HCT116 (cell line): ENCODE measurements around the gene ZNF358.

Experiments used
- EGR1 ChIP-seq: IDR thresholded peaks from 2 replicates; pipeline ENCODE4 v1.6.1; 2012; ENCODE audit warnings: low read depth
- ELF1 ChIP-seq: IDR thresholded peaks from 2 replicates; pipeline ENCODE4 v1.6.1; 2012; ENCODE audit warnings: low read depth, borderline replicate concordance
- EZH2 ChIP-seq: fragments of 200-600 bp; sonication (generic); IDR thresholded peaks from 2 replicates; pipeline ENCODE4 v1.6.1; 2017; ENCODE audit warnings: antibody characterized with exemption, mixed run types
- EZH2phosphoT487 ChIP-seq: fragments of 200-600 bp; IDR thresholded peaks from 2 replicates; pipeline ENCODE4 v1.6.1; 2018; ENCODE audit warnings: antibody characterized with exemption, borderline replicate concordance
- POLR2A ChIP-seq: IDR thresholded peaks from 2 replicates; pipeline ENCODE4 v1.7.0; 2011; ENCODE audit warnings: borderline replicate concordance; ENCODE audit not compliant: insufficient read depth, insufficient read length; ENCODE audit errors: extremely low read depth
- POLR2AphosphoS5 ChIP-seq: IDR thresholded peaks from 2 replicates; pipeline ENCODE4 v1.6.1; 2011; ENCODE audit warnings: mild to moderate bottlenecking, low read depth, low read length, moderate library complexity
- SIN3A ChIP-seq: IDR thresholded peaks from 2 replicates; pipeline ENCODE4 v1.6.1; 2012; ENCODE audit warnings: low read depth
- SRF ChIP-seq: IDR thresholded peaks from 2 replicates; pipeline ENCODE4 v1.6.1; 2012; ENCODE audit warnings: low read depth
- YY1 ChIP-seq: IDR thresholded peaks from 2 replicates; pipeline ENCODE4 v1.6.1; 2011; ENCODE audit warnings: low read length, low read depth, moderate library complexity, mild to moderate bottlenecking; ENCODE audit not compliant: insufficient replicate concordance; ENCODE audit errors: extremely low read depth
- TF ChIP-seq, protein P1 (sequence below), 3 experiments: fragments of 200-600 bp in 1 of 3; sonication (generic) in 1 of 3; IDR thresholded peaks in 2 of 3; conservative IDR thresholded peaks in 1 of 3; 2 replicates each; pipeline ENCODE4 v1.5.1; 2012 to 2017; ENCODE audit warnings: low read depth in 2 of 3, low read length in 2 of 3, antibody characterized with exemption in 1 of 3, borderline replicate concordance in 1 of 3, control low read depth in 1 of 3, mild to moderate bottlenecking in 1 of 3, mixed read lengths in 1 of 3, mixed run types in 1 of 3, moderate library complexity in 1 of 3; ENCODE audit not compliant: insufficient read depth in 1 of 3
- TF ChIP-seq, protein P2 (sequence below): IDR thresholded peaks from 2 replicates; pipeline ENCODE4 v1.6.1; 2012
- TF ChIP-seq, protein P3 (sequence below): IDR thresholded peaks from 2 replicates; pipeline ENCODE4 v1.6.1; 2012; ENCODE audit warnings: low read depth

DNA sequence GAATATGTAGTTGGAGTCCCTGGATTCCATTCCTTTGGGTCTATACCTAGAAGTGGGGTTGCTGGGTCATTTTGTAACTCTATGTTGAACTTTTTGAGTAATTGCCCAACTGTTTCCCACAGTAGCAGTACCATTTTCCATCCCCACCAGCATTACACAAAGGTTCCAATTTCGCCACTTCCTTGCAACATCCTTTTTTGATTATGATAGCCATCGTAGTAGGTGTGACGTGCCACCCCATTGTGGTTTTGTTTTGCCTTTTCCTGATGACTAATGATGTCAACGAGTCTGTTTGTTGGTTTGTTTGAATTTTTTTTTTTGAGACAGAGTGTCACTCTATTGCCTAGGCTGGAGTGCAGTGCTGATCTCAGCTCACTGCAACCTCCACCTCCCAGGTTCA lies 23.8 kb upstream of the ZNF358 start:
- TF ChIP-seq, protein P1, sequence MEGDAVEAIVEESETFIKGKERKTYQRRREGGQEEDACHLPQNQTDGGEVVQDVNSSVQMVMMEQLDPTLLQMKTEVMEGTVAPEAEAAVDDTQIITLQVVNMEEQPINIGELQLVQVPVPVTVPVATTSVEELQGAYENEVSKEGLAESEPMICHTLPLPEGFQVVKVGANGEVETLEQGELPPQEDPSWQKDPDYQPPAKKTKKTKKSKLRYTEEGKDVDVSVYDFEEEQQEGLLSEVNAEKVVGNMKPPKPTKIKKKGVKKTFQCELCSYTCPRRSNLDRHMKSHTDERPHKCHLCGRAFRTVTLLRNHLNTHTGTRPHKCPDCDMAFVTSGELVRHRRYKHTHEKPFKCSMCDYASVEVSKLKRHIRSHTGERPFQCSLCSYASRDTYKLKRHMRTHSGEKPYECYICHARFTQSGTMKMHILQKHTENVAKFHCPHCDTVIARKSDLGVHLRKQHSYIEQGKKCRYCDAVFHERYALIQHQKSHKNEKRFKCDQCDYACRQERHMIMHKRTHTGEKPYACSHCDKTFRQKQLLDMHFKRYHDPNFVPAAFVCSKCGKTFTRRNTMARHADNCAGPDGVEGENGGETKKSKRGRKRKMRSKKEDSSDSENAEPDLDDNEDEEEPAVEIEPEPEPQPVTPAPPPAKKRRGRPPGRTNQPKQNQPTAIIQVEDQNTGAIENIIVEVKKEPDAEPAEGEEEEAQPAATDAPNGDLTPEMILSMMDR (IDR thresholded peaks at IDR 0.05 in 2 of 3, conservative IDR thresholded peaks at IDR 0.05 in 1 of 3; ENCODE audit: borderline replicate concordance in 1 of 3, insufficient read depth in 1 of 3, low read depth in 2 of 3, low read length in 2 of 3), result no peak
- TF ChIP-seq POLR2AphosphoS5 (no peak), EGR1 (no peak), POLR2A (no peak), YY1 (no peak), ELF1 (no peak), EZH2phosphoT487 (no peak), SIN3A (no peak), SRF (no peak), EZH2 (no peak)
- TF ChIP-seq, protein P2, sequence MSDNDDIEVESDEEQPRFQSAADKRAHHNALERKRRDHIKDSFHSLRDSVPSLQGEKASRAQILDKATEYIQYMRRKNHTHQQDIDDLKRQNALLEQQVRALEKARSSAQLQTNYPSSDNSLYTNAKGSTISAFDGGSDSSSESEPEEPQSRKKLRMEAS, result no peak
- TF ChIP-seq, protein P3, sequence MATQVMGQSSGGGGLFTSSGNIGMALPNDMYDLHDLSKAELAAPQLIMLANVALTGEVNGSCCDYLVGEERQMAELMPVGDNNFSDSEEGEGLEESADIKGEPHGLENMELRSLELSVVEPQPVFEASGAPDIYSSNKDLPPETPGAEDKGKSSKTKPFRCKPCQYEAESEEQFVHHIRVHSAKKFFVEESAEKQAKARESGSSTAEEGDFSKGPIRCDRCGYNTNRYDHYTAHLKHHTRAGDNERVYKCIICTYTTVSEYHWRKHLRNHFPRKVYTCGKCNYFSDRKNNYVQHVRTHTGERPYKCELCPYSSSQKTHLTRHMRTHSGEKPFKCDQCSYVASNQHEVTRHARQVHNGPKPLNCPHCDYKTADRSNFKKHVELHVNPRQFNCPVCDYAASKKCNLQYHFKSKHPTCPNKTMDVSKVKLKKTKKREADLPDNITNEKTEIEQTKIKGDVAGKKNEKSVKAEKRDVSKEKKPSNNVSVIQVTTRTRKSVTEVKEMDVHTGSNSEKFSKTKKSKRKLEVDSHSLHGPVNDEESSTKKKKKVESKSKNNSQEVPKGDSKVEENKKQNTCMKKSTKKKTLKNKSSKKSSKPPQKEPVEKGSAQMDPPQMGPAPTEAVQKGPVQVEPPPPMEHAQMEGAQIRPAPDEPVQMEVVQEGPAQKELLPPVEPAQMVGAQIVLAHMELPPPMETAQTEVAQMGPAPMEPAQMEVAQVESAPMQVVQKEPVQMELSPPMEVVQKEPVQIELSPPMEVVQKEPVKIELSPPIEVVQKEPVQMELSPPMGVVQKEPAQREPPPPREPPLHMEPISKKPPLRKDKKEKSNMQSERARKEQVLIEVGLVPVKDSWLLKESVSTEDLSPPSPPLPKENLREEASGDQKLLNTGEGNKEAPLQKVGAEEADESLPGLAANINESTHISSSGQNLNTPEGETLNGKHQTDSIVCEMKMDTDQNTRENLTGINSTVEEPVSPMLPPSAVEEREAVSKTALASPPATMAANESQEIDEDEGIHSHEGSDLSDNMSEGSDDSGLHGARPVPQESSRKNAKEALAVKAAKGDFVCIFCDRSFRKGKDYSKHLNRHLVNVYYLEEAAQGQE, result no peak
